NCI-H1417 treated with DMSO at 0.1 percent for 48 hours (cell line): ENCODE data around the gene TSHZ2.
"Not testable (repeated sequence)": the region's sequence is repeated elsewhere in the genome, so short reads cannot be mapped to it uniquely, and the experiment has no call there.

Source experiments
- DNase-seq: peaks from one replicate; lab custom pipeline; 2025; lab: John Stamatoyannopoulos, UW

TSHZ2 gene

GRCh38 chr20:53316206-53316937 is 344.2 kb downstream of the TSHZ2 start:
- DNase-seq: no peak

- DNase-seq: no peak
Observed at GRCh38 chr20:53319200-53319599, 347.0 kb downstream of the TSHZ2 start.

GRCh38 chr20:53319716-53320115 is 347.6 kb downstream of the TSHZ2 start:
- no peak for DNase-seq

- DNase-seq: no peak
Observed at GRCh38 chr20:53320701-53321100, 348.5 kb downstream of the TSHZ2 start.

- DNase-seq: no peak
Observed at GRCh38 chr20:53321596-53321995, 349.4 kb downstream of the TSHZ2 start.

- no peak for DNase-seq
Observed at GRCh38 chr20:53322651-53323050, 350.5 kb downstream of the TSHZ2 start.

- DNase-seq: not testable (repeated sequence)
Observed at GRCh38 chr20:53323460-53323859, 351.3 kb downstream of the TSHZ2 start.

GRCh38 chr20:53324816-53325215 is 352.7 kb downstream of the TSHZ2 start:
- DNase-seq: no peak

- no peak for DNase-seq
Observed at GRCh38 chr20:53328961-53329360, 356.8 kb downstream of the TSHZ2 start.

GRCh38 chr20:53329781-53330180 is 357.6 kb downstream of the TSHZ2 start:
- DNase-seq: no peak

- no peak for DNase-seq
Observed at GRCh38 chr20:53330601-53331140, 358.5 kb downstream of the TSHZ2 start.

- no peak for DNase-seq
Observed at GRCh38 chr20:53331151-53331973, 359.2 kb downstream of the TSHZ2 start.

- no peak for DNase-seq
Observed at GRCh38 chr20:53332022-53332837, 360.1 kb downstream of the TSHZ2 start.

GRCh38 chr20:53334861-53335260 is 362.7 kb downstream of the TSHZ2 start:
- DNase-seq: no peak

GRCh38 chr20:53335555-53335954 is 363.4 kb downstream of the TSHZ2 start:
- no peak for DNase-seq

GRCh38 chr20:53336892-53337291 is 364.7 kb downstream of the TSHZ2 start:
- DNase-seq: no peak

- no peak for DNase-seq
Observed at GRCh38 chr20:53337390-53338101, 365.4 kb downstream of the TSHZ2 start.

GRCh38 chr20:53338716-53339115 is 366.6 kb downstream of the TSHZ2 start:
- DNase-seq: no peak

GRCh38 chr20:53342429-53342828 is 370.3 kb downstream of the TSHZ2 start:
- DNase-seq: no peak

GRCh38 chr20:53343448-53343847 is 371.3 kb downstream of the TSHZ2 start:
- no peak for DNase-seq

- DNase-seq: no peak
Observed at GRCh38 chr20:53344891-53345290, 372.7 kb downstream of the TSHZ2 start.
